GM12891 (cell line): ENCODE measurements around the gene DHRS7C.

Experiments
- PAX5 ChIP-seq: IDR thresholded peaks from 2 replicates; pipeline ENCODE4 v1.6.1; 2011; ENCODE audit warnings: low read length, moderate library complexity, mild to moderate bottlenecking; ENCODE audit not compliant: insufficient read depth, severe bottlenecking
- POLR2A ChIP-seq: IDR thresholded peaks from 2 replicates; pipeline ENCODE4 v1.6.1; 2011; ENCODE audit warnings: low read depth, low read length, control low read depth
- POLR2AphosphoS5 ChIP-seq: IDR thresholded peaks from 2 replicates; pipeline ENCODE4 v1.6.1; 2011; ENCODE audit warnings: low read depth, low read length, control low read depth
- POU2F2 ChIP-seq: IDR thresholded peaks from 2 replicates; pipeline ENCODE4 v1.6.1; 2011; ENCODE audit warnings: low read depth, mild to moderate bottlenecking, control low read depth, low read length, moderate library complexity
- SPI1 ChIP-seq: IDR thresholded peaks from 2 replicates; pipeline ENCODE4 v1.6.1; 2011; ENCODE audit warnings: low read depth, low read length, control low read depth
- TAF1 ChIP-seq: IDR thresholded peaks from 2 replicates; pipeline ENCODE4 v1.6.1; 2011; ENCODE audit warnings: low read depth, low read length, control low read depth

- TF ChIP-seq POLR2A (no peak), PAX5 (no peak), TAF1 (no peak), POLR2AphosphoS5 (no peak), POU2F2 (no peak), SPI1 (no peak)
Observed at GRCh38 chr17:9810100-9810949, 18.9 kb upstream of the DHRS7C start.
